ENCODE results near the gene OTUD1. TPM values are rescaled to one million over a fixed set of nuclear protein-coding genes. Genes with fewer than 3 reads are reported as not detected.

The OTUD1 gene
- total RNA-seq, 1 experiment from 2014 or later, result 10.4 TPM

DNA sequence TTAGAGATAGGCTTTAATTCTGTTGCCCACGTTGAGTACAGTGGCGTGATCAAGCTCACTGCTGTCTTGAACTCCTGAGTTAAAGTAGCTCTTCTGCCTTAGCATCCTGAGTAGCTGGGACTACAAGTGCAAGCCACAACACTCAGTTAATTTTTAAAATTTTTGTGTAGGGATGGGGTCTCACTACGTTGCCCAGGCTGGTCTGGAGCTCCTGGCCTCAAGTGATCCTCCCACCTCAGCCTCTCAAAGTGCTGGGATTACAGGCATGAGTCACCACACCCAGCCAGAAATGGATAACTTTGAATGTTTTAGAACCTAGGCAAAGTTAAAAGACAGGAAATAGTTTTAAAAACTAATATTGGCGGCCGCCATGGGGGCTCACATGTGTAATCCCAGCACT, 43.9 kb upstream of the OTUD1 start:
- no TSS peak for BruUV-seq (replicated peaks)
- Mint-ChIP-seq H3K27me3 (ENCODE audit: unreplicated experiment) (no peaks in the 10 kb centered on the region), H3K4me1 (ENCODE audit: low read depth, unreplicated experiment) (peaks cover 8% of the 10 kb centered on the region), H3K4me3 (ENCODE audit: low read depth, unreplicated experiment) (no peak overlapping the region), H3K27ac (ENCODE audit: unreplicated experiment) (no peak overlapping the region), H3K36me3 (ENCODE audit: insufficient read depth, unreplicated experiment) (no peaks in the 10 kb centered on the region), H3K9me3 (ENCODE audit: low read depth, unreplicated experiment) (no peaks in the 10 kb centered on the region)
- CTCF ChIA-PET, result no interaction called here
- intact Hi-C loops (cut with micrococcal nuclease; ENCODE audit: unreplicated experiment), result no loop called here
- TF ChIP-seq, protein P1, sequence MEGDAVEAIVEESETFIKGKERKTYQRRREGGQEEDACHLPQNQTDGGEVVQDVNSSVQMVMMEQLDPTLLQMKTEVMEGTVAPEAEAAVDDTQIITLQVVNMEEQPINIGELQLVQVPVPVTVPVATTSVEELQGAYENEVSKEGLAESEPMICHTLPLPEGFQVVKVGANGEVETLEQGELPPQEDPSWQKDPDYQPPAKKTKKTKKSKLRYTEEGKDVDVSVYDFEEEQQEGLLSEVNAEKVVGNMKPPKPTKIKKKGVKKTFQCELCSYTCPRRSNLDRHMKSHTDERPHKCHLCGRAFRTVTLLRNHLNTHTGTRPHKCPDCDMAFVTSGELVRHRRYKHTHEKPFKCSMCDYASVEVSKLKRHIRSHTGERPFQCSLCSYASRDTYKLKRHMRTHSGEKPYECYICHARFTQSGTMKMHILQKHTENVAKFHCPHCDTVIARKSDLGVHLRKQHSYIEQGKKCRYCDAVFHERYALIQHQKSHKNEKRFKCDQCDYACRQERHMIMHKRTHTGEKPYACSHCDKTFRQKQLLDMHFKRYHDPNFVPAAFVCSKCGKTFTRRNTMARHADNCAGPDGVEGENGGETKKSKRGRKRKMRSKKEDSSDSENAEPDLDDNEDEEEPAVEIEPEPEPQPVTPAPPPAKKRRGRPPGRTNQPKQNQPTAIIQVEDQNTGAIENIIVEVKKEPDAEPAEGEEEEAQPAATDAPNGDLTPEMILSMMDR (IDR thresholded peaks at IDR 0.05; ENCODE audit: unreplicated experiment), result no peak
- no peak for DNase-seq

DNA sequence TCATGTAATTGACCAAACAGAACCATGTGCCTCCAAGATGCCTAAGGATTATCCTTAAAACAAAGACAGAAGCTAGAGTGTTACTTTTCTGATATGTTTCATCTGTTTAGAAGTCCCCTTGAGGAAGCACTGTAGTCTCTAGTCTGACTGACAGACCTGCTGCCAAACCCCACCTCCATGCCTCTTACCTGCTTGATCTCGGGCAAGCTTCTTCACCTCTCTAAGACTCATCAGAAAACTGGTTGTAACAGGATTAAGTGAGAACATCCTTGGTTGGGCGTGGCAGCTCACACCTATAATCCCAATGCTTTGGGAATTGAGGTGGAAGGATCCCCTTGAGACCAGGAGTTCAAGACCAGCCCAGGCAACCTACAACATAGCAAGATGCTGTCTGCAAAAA, 42.2 kb upstream of the OTUD1 start:
- no peaks in the 10 kb centered on the region for H3K36me3 Mint-ChIP-seq (ENCODE audit: insufficient read depth, unreplicated experiment)
- H3K27me3 Mint-ChIP-seq (ENCODE audit: unreplicated experiment), result no peaks in the 10 kb centered on the region
- peaks cover 15% of the 10 kb centered on the region for H3K4me1 Mint-ChIP-seq (ENCODE audit: low read depth, unreplicated experiment)

DNA sequence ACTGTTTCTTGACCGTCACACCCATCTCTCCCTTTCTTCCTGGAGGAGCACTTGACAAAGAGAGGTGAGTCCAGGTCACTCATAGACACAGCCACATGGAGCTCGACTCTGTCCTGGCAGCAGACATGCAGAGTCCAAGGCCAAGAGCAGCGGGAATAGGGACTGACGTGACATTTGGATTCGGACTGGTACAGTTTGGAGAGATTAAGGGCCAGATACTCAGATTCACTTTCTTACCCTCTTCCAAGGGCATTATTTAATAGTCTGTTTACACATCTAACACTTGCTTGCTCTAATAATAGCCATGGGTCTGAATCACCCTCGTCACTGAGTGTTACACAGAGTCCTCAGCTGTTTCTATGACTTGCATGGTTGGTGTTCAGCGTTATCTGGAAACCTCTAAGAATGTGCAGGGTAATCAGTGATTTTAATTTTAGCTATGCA, 39.2 kb upstream of the OTUD1 start:
- Mint-ChIP-seq H3K4me1 (ENCODE audit: low read depth, unreplicated experiment) (peaks cover 15% of the 10 kb centered on the region), H3K36me3 (ENCODE audit: insufficient read depth, unreplicated experiment) (no peaks in the 10 kb centered on the region), H3K27ac (ENCODE audit: unreplicated experiment) (no peak overlapping the region), H3K27me3 (ENCODE audit: unreplicated experiment) (no peaks in the 10 kb centered on the region), H3K9me3 (ENCODE audit: low read depth, unreplicated experiment) (no peaks in the 10 kb centered on the region), H3K4me3 (ENCODE audit: low read depth, unreplicated experiment) (no peak overlapping the region)
- intact Hi-C loops (cut with micrococcal nuclease; ENCODE audit: unreplicated experiment), result no loop called here
- TF ChIP-seq, protein P1 (IDR thresholded peaks at IDR 0.05; ENCODE audit: unreplicated experiment), result no peak
- CTCF ChIA-PET, result interaction anchor here (0.5 to 1.7 kb wide), 4 partner anchors 22 to 1356 kb away, joined by 3 to 5 read pairs (median 4); no protein-coding TSS in a partner anchor
- no peak for DNase-seq
- BruUV-seq (replicated peaks), result no TSS peak

More for the DNA sequence above, 42.2 kb upstream of the OTUD1 start:
- CTCF ChIA-PET, result no interaction called here
- intact Hi-C loops (cut with micrococcal nuclease; ENCODE audit: unreplicated experiment), result no loop called here
- no peak overlapping the region for H3K27ac Mint-ChIP-seq (ENCODE audit: unreplicated experiment)
- H3K4me3 Mint-ChIP-seq (ENCODE audit: low read depth, unreplicated experiment), result no peak overlapping the region
- TF ChIP-seq, protein P1 (IDR thresholded peaks at IDR 0.05; ENCODE audit: unreplicated experiment), result no peak
- no TSS peak for BruUV-seq (replicated peaks)
- no peaks in the 10 kb centered on the region for H3K9me3 Mint-ChIP-seq (ENCODE audit: low read depth, unreplicated experiment)
- DNase-seq, result no peak

DNA sequence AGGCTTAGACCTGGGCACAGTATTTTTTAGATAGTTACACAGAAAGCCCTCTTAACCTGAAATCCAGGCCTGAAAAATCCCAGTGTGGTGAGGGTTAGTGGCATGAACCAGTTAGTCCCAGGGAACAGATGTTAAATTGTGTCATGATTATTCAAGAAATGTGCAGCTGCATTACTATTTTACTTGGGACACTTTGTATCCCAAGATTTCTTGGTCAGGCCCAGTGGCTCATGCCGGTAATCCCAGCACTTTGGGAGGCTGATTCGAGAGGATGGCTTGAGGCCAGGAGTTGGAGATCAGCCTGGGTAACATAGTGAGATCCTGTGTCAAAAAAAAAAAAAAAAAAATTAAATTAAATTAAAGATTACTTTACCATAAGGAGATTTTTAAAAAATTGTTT, 36.0 kb upstream of the OTUD1 start:
- H3K4me3 Mint-ChIP-seq (ENCODE audit: low read depth, unreplicated experiment), result no peak overlapping the region
- intact Hi-C loops (cut with micrococcal nuclease; ENCODE audit: unreplicated experiment), result no loop called here
- peaks cover 15% of the 10 kb centered on the region for H3K4me1 Mint-ChIP-seq (ENCODE audit: low read depth, unreplicated experiment)
- H3K36me3 Mint-ChIP-seq (ENCODE audit: insufficient read depth, unreplicated experiment), result no peaks in the 10 kb centered on the region
- no peaks in the 10 kb centered on the region for H3K9me3 Mint-ChIP-seq (ENCODE audit: low read depth, unreplicated experiment)
- BruUV-seq (replicated peaks), result no TSS peak
- H3K27ac Mint-ChIP-seq (ENCODE audit: unreplicated experiment), result no peak overlapping the region
- no peak for DNase-seq
- no peaks in the 10 kb centered on the region for H3K27me3 Mint-ChIP-seq (ENCODE audit: unreplicated experiment)
- TF ChIP-seq, protein P1 (IDR thresholded peaks at IDR 0.05; ENCODE audit: unreplicated experiment), result no peak
- CTCF ChIA-PET, result no interaction called here
